HepG2 (cell line): ENCODE measurements around the gene COQ4. TPM values are rescaled to one million over a fixed set of nuclear protein-coding genes. Genes with fewer than 3 reads are reported as not detected.

ENCODE experiments used
- PCBP2 ChIP-seq: fragments of 200-400 bp; formaldehyde crosslinking; optimal IDR thresholded peaks from 2 replicates; pipeline ENCODE3; 2018; ENCODE audit warnings: low read length, low read depth; ENCODE audit not compliant: poor library complexity, severe bottlenecking
- PHF20 ChIP-seq: sonication (generic); formaldehyde crosslinking; IDR thresholded peaks from 2 replicates; pipeline ENCODE4 v1.5.0; 2020; ENCODE audit warnings: mild to moderate bottlenecking, missing genetic modification reagents
- RAD51 ChIP-seq: fragments of 450-650 bp; IDR thresholded peaks from 2 replicates; pipeline ENCODE4 v1.6.1; 2016; ENCODE audit warnings: borderline replicate concordance
- SMYD3 ChIP-seq: sonication (generic); formaldehyde crosslinking; IDR thresholded peaks from 2 replicates; pipeline ENCODE4 v1.8.1; 2023; ENCODE audit warnings: mild to moderate bottlenecking, missing genetic modification reagents
- ZFP62 ChIP-seq: sonication (generic); formaldehyde crosslinking; IDR thresholded peaks from 2 replicates; pipeline ENCODE4 v1.4.0; 2020; ENCODE audit warnings: missing genetic modification reagents
- polyA plus RNA-seq, 8 experiments: library from polyadenylated mRNA; depleted of rRNA in 3 of 8; stranded (reverse) in 7 of 8; unstranded in 1 of 8; fragments of >200 nt; fragmentation: Illumina TruSeq in 4 of 8; extraction: Trizol in 4 of 8; gene quantifications; 2 replicates each; pipeline versions ENCODE4 v1.2.1 to v1.2.3, GENCODE V29; 2011 to 2016; ENCODE audit warnings: low read depth in 4 of 8, missing spikeins in 1 of 8, mixed read lengths in 1 of 8; ENCODE audit not compliant: insufficient read depth in 1 of 8
- total RNA-seq, 5 experiments: library from RNA; depleted of rRNA; stranded (reverse); fragments of >200 nt; fragmentation: Illumina TruSeq; extraction: Trizol; gene quantifications; 2 replicates each; pipeline ENCODE4 v1.2.3, GENCODE V29; 2016; ENCODE audit warnings: low read depth in 1 of 5
- TF ChIP-seq, protein P1 (sequence below): sonication (generic); formaldehyde crosslinking; IDR thresholded peaks from 2 replicates; pipeline ENCODE4 v1.4.0; 2020; ENCODE audit warnings: missing genetic modification reagents
- TF ChIP-seq, protein P2 (sequence below): sonication (generic); formaldehyde crosslinking; IDR thresholded peaks from 2 replicates; pipeline ENCODE4 v1.5.0; 2020; ENCODE audit warnings: mild to moderate bottlenecking, missing genetic modification reagents, borderline replicate concordance

Gene COQ4
- total and polyA plus RNA-seq, 2 of the 13 experiments (the other 11 are each of a cell fraction or from before 2014, with no cell fraction given) = 26.1 to 36.0 TPM

DNA sequence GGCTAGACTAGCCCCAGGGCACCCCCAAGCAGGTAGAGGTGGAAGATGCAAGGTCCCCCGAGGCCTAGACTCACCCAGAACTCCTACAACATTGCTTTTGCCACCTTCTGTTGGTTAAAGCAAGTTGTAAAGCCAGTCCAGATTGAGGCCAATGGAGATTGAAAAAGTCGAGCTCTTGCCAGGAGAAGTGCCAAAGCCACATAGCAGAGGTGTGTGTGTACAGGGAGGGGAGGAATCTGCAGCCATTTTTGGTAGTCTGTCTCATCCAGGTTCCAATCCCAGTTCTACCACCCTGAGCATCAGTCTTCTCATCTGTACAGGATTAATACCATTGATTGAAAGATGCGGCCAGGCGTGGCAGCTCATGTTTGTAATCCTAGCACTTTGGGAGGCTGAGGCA, 36.2 kb downstream of the COQ4 start (continued):
- TF ChIP-seq, protein P1, sequence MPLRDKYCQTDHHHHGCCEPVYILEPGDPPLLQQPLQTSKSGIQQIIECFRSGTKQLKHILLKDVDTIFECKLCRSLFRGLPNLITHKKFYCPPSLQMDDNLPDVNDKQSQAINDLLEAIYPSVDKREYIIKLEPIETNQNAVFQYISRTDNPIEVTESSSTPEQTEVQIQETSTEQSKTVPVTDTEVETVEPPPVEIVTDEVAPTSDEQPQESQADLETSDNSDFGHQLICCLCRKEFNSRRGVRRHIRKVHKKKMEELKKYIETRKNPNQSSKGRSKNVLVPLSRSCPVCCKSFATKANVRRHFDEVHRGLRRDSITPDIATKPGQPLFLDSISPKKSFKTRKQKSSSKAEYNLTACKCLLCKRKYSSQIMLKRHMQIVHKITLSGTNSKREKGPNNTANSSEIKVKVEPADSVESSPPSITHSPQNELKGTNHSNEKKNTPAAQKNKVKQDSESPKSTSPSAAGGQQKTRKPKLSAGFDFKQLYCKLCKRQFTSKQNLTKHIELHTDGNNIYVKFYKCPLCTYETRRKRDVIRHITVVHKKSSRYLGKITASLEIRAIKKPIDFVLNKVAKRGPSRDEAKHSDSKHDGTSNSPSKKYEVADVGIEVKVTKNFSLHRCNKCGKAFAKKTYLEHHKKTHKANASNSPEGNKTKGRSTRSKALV = no peak
- TF ChIP-seq, protein P2, sequence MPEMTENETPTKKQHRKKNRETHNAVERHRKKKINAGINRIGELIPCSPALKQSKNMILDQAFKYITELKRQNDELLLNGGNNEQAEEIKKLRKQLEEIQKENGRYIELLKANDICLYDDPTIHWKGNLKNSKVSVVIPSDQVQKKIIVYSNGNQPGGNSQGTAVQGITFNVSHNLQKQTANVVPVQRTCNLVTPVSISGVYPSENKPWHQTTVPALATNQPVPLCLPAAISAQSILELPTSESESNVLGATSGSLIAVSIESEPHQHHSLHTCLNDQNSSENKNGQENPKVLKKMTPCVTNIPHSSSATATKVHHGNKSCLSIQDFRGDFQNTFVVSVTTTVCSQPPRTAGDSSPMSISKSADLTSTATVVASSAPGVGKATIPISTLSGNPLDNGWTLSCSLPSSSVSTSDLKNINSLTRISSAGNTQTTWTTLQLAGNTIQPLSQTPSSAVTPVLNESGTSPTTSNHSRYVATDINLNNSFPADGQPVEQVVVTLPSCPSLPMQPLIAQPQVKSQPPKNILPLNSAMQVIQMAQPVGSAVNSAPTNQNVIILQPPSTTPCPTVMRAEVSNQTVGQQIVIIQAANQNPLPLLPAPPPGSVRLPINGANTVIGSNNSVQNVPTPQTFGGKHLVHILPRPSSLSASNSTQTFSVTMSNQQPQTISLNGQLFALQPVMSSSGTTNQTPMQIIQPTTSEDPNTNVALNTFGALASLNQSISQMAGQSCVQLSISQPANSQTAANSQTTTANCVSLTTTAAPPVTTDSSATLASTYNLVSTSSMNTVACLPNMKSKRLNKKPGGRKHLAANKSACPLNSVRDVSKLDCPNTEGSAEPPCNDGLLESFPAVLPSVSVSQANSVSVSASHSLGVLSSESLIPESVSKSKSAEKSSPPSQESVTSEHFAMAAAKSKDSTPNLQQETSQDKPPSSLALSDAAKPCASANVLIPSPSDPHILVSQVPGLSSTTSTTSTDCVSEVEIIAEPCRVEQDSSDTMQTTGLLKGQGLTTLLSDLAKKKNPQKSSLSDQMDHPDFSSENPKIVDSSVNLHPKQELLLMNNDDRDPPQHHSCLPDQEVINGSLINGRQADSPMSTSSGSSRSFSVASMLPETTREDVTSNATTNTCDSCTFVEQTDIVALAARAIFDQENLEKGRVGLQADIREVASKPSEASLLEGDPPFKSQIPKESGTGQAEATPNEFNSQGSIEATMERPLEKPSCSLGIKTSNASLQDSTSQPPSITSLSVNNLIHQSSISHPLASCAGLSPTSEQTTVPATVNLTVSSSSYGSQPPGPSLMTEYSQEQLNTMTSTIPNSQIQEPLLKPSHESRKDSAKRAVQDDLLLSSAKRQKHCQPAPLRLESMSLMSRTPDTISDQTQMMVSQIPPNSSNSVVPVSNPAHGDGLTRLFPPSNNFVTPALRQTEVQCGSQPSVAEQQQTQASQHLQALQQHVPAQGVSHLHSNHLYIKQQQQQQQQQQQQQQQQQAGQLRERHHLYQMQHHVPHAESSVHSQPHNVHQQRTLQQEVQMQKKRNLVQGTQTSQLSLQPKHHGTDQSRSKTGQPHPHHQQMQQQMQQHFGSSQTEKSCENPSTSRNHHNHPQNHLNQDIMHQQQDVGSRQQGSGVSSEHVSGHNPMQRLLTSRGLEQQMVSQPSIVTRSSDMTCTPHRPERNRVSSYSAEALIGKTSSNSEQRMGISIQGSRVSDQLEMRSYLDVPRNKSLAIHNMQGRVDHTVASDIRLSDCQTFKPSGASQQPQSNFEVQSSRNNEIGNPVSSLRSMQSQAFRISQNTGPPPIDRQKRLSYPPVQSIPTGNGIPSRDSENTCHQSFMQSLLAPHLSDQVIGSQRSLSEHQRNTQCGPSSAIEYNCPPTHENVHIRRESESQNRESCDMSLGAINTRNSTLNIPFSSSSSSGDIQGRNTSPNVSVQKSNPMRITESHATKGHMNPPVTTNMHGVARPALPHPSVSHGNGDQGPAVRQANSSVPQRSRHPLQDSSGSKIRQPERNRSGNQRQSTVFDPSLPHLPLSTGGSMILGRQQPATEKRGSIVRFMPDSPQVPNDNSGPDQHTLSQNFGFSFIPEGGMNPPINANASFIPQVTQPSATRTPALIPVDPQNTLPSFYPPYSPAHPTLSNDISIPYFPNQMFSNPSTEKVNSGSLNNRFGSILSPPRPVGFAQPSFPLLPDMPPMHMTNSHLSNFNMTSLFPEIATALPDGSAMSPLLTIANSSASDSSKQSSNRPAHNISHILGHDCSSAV = no peak
- TF ChIP-seq PHF20 (CRISPR knock-in tag) = no peak
- TF ChIP-seq ZFP62 (CRISPR knock-in tag) = no peak
- TF ChIP-seq SMYD3 (CRISPR knock-in tag) = no peak
- no peak for TF ChIP-seq PCBP2
- no peak for TF ChIP-seq RAD51
